Measurements from ENCODE around the gene ARHGAP26.

- TF ChIP-seq, protein P1, sequence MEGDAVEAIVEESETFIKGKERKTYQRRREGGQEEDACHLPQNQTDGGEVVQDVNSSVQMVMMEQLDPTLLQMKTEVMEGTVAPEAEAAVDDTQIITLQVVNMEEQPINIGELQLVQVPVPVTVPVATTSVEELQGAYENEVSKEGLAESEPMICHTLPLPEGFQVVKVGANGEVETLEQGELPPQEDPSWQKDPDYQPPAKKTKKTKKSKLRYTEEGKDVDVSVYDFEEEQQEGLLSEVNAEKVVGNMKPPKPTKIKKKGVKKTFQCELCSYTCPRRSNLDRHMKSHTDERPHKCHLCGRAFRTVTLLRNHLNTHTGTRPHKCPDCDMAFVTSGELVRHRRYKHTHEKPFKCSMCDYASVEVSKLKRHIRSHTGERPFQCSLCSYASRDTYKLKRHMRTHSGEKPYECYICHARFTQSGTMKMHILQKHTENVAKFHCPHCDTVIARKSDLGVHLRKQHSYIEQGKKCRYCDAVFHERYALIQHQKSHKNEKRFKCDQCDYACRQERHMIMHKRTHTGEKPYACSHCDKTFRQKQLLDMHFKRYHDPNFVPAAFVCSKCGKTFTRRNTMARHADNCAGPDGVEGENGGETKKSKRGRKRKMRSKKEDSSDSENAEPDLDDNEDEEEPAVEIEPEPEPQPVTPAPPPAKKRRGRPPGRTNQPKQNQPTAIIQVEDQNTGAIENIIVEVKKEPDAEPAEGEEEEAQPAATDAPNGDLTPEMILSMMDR (IDR thresholded peaks at IDR 0.05; ENCODE audit: low read length), result no peak
- TF ChIP-seq EZH2 (IDR thresholded peaks at IDR 0.05; ENCODE audit: borderline replicate concordance, low read length), result no peak
Measured at GRCh38 chr5:142823806-142824205, 53.6 kb downstream of the ARHGAP26 start.
